Measurements from ENCODE around the gene HAP1. TPM values are rescaled to one million over a fixed set of nuclear protein-coding genes. Genes with fewer than 3 reads are reported as not detected.

The HAP1 gene
- total RNA-seq, 1 experiment from 2014 or later: 1.1 TPM

DNA sequence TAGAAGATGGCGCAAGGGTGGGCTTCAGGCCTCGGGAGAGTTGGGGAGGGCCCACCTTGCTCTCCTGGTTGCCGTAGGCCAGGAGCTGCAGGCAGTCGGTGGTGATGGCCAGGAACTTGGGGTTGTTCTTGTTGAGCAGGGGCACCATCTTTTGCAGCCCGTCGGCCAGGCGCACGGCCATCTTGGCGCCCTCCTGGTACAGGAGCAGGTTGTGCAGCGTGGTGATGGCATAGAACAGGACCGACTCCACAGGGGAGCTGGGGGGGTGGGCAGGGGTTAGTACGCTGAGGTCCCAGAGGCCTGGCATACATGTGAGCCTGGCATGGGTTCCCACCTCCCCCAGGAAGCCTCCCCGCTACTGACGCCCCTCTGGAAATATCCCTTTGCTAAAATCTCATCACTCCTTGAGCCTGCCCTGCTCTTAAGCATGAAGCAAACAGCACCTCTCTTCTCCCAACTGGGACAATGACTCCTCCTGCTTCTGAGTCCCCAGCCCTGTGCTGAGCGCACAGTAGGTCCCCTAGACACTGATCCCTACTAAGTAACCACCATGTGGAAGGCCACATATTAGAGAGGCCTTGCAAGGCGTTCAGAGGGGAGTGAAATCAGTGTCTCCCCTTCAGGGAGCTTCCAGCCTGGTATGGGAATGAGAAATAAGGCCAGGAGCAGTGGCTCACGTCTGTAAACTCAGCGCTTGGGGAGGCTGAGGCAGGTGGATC is 33.0 kb upstream of the HAP1 start:
- no peak for DNase-seq (ENCODE audit: low spot score)
- in situ Hi-C loops (cut with HindIII; ENCODE audit: low sequenced_read_pairs): no loop called here

DNA sequence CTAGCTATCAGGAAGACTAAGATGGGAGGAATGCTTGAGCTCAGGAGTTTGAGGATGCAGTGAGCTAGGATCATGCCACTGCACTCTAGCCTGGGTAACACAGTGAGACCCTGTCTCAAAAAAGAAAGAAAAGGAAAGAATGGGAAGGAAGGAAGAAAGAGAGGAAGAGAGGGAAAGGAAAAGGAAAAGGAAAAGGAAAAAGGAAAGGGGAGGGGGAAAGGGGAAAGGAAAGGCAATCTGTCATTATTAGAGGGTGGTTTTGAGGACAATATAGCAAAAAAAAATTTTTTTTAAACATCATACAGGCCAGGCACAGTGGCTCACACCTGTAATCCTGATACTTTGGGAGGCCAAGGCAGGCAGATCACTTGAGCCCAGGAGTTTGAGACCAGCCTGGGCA is 31.7 kb upstream of the HAP1 start:
- in situ Hi-C loops (cut with HindIII; ENCODE audit: low sequenced_read_pairs): no loop called here
- no peak for DNase-seq (ENCODE audit: low spot score)

DNA sequence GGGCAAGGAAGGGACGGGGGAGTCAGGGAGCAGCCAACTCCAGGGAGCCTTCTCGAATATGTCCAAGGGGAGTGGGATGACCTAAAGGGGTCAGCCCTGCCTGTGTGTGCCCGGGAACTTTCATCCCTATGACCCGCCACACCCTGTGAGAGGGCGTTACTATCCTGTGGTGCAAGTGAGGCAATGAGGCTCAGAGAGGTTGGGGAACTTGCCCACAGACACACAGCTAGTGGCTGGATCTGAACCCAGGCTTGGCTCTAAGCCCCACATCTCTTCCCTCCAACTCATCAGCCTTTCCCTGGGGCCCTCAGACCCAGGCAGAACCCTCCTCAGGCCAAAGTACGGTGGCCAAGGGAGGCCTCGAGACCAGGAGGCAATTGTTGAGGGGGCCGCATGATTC is 28.9 kb upstream of the HAP1 start:
- in situ Hi-C loops (cut with HindIII; ENCODE audit: low sequenced_read_pairs): no loop called here
- DNase-seq (ENCODE audit: low spot score): no peak

DNA sequence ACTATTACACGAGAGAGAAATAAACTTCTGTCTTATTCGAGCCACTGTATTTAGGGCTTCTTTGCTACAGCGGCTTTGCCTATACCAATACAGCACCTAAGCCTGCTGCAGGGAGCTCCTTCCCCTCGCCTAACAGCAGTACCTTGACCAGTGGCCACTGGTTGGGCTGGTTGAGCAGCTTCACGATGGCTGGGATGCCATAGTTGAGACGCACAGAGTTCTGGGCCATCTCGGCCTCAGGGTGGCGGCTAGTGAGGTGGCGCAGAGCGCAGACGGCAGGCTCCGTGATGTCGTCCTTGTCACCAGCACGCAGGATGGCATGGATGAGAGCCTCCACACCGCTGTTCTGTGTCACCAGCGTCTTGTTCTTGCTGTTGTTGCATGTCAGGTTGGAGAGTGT is 28.4 kb upstream of the HAP1 start:
- in situ Hi-C loops (cut with HindIII; ENCODE audit: low sequenced_read_pairs): no loop called here
- DNase-seq (ENCODE audit: low spot score): no peak

DNA sequence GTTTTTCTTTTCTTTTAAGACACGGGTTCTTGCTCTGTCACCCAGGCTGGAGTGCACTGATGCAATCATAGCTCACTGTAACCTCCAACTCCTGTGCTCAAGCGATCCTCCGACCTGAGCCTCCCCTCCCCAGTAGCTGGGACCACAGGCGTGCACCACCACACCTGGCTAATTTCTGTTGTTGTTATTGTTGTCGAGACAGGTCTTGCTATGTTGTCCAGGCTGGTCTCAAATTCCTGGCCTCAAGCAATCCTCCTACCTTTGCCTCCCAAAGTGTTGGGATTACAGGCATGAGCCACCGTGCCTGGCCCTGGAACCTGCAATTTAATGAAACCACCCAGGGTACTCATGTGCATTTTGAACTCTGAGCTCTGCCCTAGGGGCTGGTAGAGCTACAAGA is 27.9 kb upstream of the HAP1 start:
- DNase-seq (ENCODE audit: low spot score): no peak
- in situ Hi-C loops (cut with HindIII; ENCODE audit: low sequenced_read_pairs): no loop called here

DNA sequence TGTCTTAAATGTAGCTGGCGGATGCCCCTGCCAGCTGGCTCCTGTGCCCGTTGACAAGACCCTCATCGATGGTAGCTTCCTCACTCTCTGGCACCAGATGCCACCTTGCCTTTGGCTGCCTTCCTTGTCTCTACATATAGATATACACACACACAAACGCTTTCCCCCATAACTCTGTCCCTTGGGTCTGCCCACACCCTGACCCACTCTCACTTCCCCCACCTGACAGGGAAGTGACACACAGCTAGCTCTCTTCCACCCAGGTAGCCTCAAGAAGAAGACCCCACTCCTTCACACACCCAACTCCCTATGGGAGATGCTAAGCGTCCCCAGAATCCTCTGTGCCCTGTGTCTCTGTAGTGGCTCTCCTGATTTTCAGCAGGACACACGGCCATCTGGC is 26.4 kb upstream of the HAP1 start:
- no peak for DNase-seq (ENCODE audit: low spot score)
- in situ Hi-C loops (cut with HindIII; ENCODE audit: low sequenced_read_pairs): no loop called here

DNA sequence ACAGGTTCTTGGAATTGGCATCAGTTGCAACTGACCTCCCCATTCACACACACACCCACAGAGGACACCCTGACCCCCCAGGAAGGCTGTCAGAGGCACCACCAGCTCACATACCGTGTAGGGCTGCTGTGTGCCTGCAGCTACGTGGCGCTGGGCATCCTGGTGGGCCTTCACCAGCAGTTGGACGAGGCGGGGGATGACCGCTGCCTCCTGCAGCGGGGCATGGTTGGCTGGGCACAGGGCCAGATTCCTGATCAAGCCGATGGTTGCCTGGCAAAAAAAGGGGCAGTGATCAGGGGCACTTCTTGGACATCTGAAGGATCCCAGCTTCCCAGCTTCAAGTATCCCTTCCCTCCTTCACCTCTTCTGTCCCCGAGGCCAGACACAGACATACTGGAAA is 24.2 kb upstream of the HAP1 start:
- in situ Hi-C loops (cut with HindIII; ENCODE audit: low sequenced_read_pairs): no loop called here
- DNase-seq (ENCODE audit: low spot score): no peak

DNA sequence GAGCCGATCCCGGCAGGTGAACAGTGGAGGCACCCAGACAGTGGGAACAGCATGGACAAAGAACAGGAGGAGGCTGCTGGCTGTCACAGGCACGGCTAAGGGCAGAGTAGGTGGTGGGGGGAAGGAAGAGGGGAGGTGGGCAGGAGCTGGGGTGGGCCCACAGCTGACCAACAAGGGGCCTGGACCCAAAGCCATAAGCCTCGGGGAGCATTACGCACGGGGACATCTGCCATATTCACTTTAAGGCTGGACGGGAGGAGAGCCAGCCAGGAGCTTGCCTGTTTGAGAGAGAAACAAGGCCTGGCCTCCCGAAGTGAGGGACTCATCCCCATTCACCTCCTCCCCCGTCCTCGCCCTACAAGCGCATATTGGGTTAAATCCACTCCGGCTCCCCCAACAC is 19.6 kb upstream of the HAP1 start:
- in situ Hi-C loops (cut with HindIII; ENCODE audit: low sequenced_read_pairs): no loop called here
- DNase-seq (ENCODE audit: low spot score): no peak

DNA sequence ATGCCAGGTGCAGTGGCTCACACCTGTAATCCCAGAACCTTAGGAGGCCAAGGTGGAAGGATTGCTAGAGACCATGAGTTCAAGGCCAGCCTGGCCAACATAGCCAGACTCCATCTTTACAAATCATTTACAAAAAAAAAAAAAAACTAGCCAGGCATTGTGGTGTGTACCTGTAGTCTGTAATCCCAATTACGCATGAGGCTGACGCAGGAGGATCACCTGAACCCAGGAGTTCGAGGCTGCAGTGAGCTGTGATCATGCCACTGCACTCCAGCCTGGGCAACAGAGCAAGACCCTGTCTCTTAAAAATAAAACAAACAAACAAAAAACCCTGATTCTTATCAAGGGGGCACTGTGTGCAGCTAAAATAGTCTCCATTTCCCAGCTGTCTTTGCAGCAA is 16.8 kb upstream of the HAP1 start:
- in situ Hi-C loops (cut with HindIII; ENCODE audit: low sequenced_read_pairs): no loop called here
- DNase-seq (ENCODE audit: low spot score): no peak

DNA sequence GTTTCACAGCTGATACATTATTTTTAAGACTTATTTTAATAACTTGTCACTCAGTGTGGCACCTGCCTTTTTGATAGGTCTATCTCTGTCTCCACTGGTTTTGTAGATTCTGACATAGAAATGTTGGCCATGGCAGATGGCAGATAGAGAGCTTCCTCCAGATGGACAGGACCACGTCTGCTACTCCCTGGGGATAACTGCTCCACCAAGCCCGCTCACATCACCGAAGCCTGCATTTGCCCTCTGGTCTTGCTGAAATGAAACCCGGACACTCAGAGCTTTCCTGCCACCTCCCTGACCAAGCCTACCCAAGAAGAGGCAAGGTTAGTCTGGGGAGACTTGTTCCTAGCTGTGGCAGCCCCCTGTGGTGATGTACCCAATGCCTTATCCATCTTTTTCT is 16.4 kb upstream of the HAP1 start:
- peak; percentile 70 for DNase-seq (ENCODE audit: low spot score)
- in situ Hi-C loops (cut with HindIII; ENCODE audit: low sequenced_read_pairs): no loop called here

DNA sequence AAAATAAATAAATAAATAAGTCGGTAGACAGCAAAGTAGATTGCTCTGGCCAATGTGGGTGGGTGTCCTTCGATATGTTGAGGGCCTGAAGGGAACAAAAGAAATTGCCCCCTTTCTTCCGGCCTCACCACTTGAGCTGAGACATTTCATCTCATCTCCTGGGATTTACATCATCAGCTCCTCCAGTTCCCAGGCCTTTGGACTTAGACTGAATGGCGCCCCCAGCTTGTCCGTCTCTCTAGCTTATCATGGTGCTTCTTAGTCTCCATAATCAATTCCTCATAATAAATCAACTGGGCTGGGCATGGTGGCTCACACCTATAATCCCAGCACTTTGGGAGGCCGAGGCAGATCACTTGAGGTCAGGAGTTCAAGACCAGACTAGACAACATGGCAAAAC is 13.8 kb upstream of the HAP1 start:
- in situ Hi-C loops (cut with HindIII; ENCODE audit: low sequenced_read_pairs): no loop called here
- DNase-seq (ENCODE audit: low spot score): no peak

DNA sequence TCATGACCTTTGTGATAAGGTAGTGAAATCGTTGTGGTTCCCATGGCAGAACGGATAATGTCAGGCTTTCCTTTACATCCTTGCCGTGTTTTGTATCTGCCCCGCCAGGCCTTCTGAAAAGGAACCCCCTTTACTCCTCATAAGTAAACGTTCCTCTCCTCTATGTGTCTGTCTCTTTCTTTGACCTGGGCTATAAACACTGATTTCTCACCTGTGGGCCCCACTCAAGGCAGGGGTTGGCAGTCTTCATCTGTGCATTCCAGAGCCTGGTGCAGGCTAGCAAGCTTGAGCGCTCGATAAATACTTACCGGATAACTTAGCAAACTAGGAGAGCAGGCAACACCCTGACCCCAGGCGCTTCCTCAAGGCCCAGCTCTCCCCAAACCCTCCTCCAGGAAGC is 7.3 kb upstream of the HAP1 start:
- in situ Hi-C loops (cut with HindIII; ENCODE audit: low sequenced_read_pairs): loop anchor here (5.0 kb wide), 1 partner anchor 66 kb away; no protein-coding TSS in a partner anchor

DNA sequence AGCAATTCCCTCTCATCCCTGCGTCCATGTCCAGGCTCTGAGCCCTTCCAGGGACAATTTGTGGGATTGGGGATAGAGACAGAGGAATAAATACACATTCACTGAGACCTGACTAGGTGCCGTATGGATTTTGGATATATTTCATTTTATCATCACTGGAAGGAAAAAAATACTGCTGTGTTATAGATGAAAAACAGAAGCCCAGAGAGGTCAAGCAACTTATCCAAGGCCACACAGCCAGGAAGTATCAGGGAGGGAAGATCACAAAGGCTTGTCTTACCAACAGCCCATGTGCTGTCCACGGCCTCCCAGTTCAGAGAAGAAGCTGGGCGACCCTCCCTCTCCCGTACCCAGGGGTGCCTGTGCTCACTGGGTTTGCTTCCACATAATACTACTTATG is 6.1 kb upstream of the HAP1 start:
- in situ Hi-C loops (cut with HindIII; ENCODE audit: low sequenced_read_pairs): loop anchor here (5.0 kb wide), 1 partner anchor 67 kb away; no protein-coding TSS in a partner anchor
- no peak for DNase-seq (ENCODE audit: low spot score)

More for the DNA sequence above, 7.3 kb upstream of the HAP1 start:
- no peak for DNase-seq (ENCODE audit: low spot score)

DNA sequence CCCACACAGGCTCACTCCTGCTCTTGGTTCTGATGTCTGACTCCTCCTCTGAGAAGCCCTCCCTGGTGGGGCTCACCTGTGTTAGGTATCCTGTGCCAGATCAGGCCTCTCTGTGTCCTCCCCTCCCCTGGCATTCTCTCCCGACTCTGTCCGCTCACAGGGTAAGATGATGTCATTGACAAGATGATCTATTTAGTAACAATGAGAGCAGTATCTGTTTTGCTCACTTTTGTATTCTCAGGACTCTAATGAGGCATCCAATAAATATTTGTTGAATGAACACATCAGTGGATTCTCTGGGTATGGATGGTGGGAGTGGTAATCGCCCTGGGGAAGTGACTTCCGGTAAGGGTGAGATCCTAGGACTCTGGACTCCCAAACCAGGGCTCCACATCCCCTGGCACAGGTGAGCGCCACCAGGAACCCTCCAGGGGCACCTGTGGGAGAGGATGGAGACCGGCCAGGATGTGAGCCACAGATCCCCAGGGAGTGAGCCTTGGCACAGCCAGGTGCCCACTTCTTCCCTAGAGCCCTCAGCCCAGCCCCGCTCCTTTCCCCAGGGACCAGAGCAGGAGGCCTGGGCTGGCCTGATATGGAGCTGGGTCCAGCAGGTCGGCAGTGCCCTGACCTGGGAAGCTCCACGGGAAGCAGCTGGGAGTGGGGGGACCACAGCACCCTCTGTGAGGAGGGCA is 5.4 kb upstream of the HAP1 start:
- DNase-seq (ENCODE audit: low spot score): no peak
- in situ Hi-C loops (cut with HindIII; ENCODE audit: low sequenced_read_pairs): loop anchor here (5.0 kb wide), 1 partner anchor 67 kb away; no protein-coding TSS in a partner anchor

DNA sequence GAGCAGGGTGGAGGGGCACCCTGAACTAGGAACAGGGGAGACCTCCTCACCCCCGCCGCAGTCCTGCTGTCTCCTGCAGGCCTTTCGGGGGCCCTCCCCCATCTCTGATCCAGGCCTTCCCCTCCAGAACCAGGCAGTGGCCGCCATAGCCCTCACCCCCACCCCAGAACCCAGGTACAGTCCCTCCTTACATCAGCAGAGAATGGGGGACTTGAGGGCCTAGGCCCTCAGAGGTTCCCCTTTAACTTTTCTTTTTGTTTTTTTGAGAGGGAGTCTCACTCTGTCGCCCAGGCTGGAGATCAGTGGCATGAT is 4.3 kb upstream of the HAP1 start:
- in situ Hi-C loops (cut with HindIII; ENCODE audit: low sequenced_read_pairs): no loop called here
- no peak for DNase-seq (ENCODE audit: low spot score)

DNA sequence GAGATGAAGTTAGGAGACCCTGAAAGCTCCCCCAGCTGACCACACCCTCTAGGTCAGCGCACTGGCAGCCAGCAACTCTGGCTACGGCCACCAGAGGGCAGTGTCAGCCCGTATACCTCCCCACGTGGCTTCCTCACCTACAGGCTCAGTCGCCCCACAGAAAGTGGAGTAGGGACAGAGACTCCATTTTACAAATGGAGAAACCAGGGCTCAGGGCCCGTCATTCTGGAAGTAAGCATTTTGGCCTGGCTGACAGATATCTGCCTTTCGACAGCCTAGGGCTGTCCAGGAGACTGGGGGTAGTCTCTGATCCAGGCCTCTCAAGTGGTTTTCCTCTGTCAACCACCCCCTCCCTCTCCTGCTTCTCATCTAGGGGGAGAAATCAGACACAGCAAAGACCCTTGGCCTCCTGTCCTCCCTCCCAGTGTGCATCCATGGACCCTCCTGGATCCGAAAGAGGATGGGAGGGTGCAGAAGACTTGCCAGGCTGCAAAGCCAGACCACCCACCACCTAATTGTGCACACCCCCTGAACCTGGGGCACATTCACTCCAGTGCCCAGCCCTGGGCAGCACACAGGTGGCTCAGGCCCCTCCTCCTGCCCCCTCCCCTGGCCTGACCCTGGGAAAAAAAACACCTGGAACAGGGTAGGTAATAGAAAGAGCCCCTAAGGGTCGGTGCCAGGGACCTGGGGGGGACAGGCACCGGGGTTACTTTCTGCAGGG is 3.8 kb upstream of the HAP1 start:
- in situ Hi-C loops (cut with HindIII; ENCODE audit: low sequenced_read_pairs): no loop called here
- peak; percentile 82 for DNase-seq (ENCODE audit: low spot score)

DNA sequence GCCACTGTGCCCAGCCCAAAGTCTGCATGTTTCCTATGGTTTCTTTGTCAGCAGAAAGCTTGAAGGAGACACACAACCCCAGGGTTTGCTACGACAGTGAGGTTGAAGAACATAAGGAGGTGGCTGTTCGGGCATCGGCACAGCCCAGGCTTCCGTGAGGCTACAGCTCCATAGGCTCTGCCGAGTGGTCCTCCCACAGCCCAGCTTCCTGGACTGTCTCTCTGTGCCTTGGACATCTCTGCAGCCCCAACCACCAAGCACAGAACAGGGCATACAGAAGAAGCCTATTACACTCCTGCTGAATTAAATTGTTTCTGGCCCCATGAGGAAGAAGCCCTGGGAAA is 3.2 kb upstream of the HAP1 start:
- in situ Hi-C loops (cut with HindIII; ENCODE audit: low sequenced_read_pairs): no loop called here
- no peak for DNase-seq (ENCODE audit: low spot score)

DNA sequence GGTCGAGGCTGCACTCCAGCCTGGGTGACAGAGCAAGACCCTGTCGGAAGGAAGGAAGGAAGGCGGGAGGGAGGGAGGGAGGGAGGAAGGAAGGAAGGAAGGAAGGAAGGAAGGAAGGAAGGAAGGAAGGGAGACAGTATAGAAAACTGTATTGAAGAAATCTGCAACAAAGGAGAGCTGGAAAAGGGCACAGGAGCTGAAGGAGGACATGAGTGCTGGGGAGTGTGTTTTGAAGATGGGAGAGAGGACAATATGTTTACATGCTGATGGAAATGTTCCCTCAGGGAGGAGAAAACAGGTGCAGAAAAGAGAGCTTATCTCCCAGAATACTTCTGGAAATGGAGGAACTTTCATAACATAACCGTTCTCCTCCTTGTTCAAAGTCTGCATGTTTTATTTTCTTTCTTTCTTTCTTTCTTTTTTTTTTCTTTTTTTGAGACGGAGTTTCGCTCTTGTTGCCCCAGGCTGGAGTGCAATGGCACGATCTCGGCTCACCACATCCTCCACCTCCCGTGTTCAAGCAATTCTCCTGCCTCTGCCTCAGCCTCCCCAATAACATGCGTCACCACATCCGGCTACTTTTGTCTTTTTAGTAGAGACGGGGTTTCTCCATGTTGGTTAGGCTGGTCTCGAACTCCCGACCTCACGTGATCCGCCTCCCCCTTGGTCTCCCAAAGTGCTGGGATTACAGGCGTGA is 2.7 kb upstream of the HAP1 start:
- in situ Hi-C loops (cut with HindIII; ENCODE audit: low sequenced_read_pairs): no loop called here
- no peak for DNase-seq (ENCODE audit: low spot score)

DNA sequence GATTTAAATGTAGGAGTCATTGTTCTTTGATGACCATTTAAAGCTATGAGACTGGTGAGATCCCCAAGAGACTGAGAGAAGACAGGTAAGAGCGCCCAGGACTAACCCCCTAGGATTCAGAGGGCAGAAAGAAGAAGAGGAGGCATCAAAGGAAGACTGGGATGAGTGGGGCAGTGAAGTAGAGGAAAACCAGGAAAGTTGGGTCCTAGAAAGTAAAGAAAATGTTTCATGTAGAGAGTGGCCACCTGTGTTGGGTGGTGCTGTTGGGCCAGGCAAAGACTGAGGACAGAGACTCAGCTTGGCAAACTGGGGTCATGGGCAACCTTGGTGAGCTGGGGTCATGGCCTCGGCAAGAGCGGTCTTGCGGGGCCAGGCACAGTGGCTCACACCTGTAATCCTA is 1.3 kb upstream of the HAP1 start:
- in situ Hi-C loops (cut with HindIII; ENCODE audit: low sequenced_read_pairs): no loop called here
- no peak for DNase-seq (ENCODE audit: low spot score)

DNA sequence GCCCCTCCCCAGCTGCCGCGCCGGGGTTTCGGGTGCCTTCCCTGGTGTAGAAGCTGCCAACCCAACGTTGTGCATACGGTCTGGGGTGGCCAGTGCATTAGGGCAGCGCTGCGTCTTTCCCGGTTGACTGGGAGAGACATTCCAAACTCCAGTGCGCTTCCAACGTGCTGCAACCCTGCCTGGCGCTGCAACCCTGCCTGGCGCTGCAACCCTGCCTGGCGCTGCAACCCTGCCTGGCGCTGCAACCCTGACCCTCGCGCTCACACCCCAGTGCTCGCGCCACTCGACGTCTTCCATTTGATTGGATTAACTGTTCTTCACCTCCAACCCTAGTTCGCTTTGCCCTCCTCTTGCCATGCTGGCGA is 488 bp upstream of the HAP1 start:
- DNase-seq (ENCODE audit: low spot score): no peak
- in situ Hi-C loops (cut with HindIII; ENCODE audit: low sequenced_read_pairs): no loop called here

Data from G401 (cell line).